Stimulated activated CD4-positive, alpha-beta T cell treated with anti-CD3 and anti-CD28 coated beads, Interleukin-15, amount 100 ng/mL, for 1 hour (primary cell): Measurements from ENCODE around the gene GRID1.

ENCODE experiments used
- DNase-seq, 2 donors: peaks; one replicate each; pipeline ENCODE4 v3.0.0-alpha.2; 2020; ENCODE audit warnings: low read depth in 1 of 2, low spot score in 1 of 2

Gene GRID1

GRCh38 chr10:86340176-86340990 lies 26.2 kb downstream of the GRID1 start:
- no peak for DNase-seq

- no peak for DNase-seq
These were observed 27.2 kb downstream of the GRID1 start for GRCh38 chr10:86339226-86339865.

GRCh38 chr10:86337121-86337601 lies 29.4 kb downstream of the GRID1 start:
- no peak for DNase-seq

- no peak for DNase-seq
These were observed 30.3 kb downstream of the GRID1 start for GRCh38 chr10:86336341-86336740.

- DNase-seq = no peak
These were observed 30.8 kb downstream of the GRID1 start for GRCh38 chr10:86335831-86336230.

- no peak for DNase-seq
These were observed 31.3 kb downstream of the GRID1 start for GRCh38 chr10:86335257-86335656.

GRCh38 chr10:86334488-86335085 lies 32.0 kb downstream of the GRID1 start:
- no peak for DNase-seq

GRCh38 chr10:86333826-86334487 lies 32.6 kb downstream of the GRID1 start:
- DNase-seq = no peak

- DNase-seq = no peak
These were observed 34.7 kb downstream of the GRID1 start for GRCh38 chr10:86331861-86332260.

- no peak for DNase-seq
These were observed 35.5 kb downstream of the GRID1 start for GRCh38 chr10:86330778-86331763.

- DNase-seq = no peak
These were observed 36.5 kb downstream of the GRID1 start for GRCh38 chr10:86329896-86330680.

- no peak for DNase-seq
These were observed 37.4 kb downstream of the GRID1 start for GRCh38 chr10:86329093-86329710.

GRCh38 chr10:86327954-86328725 lies 38.5 kb downstream of the GRID1 start:
- DNase-seq = no peak

GRCh38 chr10:86325158-86325557 lies 41.4 kb downstream of the GRID1 start:
- DNase-seq = no peak

GRCh38 chr10:86321568-86321967 lies 45.0 kb downstream of the GRID1 start:
- DNase-seq = no peak

- no peak for DNase-seq
These were observed 46.9 kb downstream of the GRID1 start for GRCh38 chr10:86319676-86320075.

GRCh38 chr10:86317949-86318725 lies 48.5 kb downstream of the GRID1 start:
- DNase-seq = no peak

GRCh38 chr10:86316990-86317389 lies 49.6 kb downstream of the GRID1 start:
- DNase-seq = no peak
